Karpas-422 (cell line): Measurements from ENCODE around the gene ECE1. TPM values are rescaled to one million over a fixed set of nuclear protein-coding genes. Genes with fewer than 3 reads are reported as not detected.

Source experiments
- DNase-seq: peaks from one replicate; pipeline ENCODE4 v3.0.0-alpha.2; 2015
- H2AFZ ChIP-seq: fragments of 200-600 bp; sonication (generic); 2 replicates; pipeline ENCODE4 v1.6.1; 2014; ENCODE audit warnings: antibody characterized with exemption, low read length, mixed read lengths
- H3K27ac ChIP-seq: fragments of 200-600 bp; sonication (generic); 2 replicates; pipeline ENCODE4 v1.5.1; 2014; ENCODE audit warnings: mild to moderate bottlenecking, low read length, moderate library complexity
- H3K27me3 ChIP-seq: fragments of 200-600 bp; sonication (generic); 2 replicates; pipeline ENCODE4 v1.6.1; 2014; ENCODE audit warnings: low read length, mixed read lengths
- H3K36me3 ChIP-seq: fragments of 200-600 bp; sonication (generic); 2 replicates; pipeline ENCODE4 v1.6.1; 2014; ENCODE audit warnings: low read length, mixed read lengths; ENCODE audit not compliant: insufficient read depth
- H3K4me1 ChIP-seq: fragments of 200-600 bp; sonication (generic); 2 replicates; pipeline ENCODE4 v1.6.1; 2014; ENCODE audit warnings: mild to moderate bottlenecking, low read length, mixed read lengths
- H3K4me2 ChIP-seq: fragments of 200-600 bp; sonication (generic); 2 replicates; pipeline ENCODE4 v1.6.1; 2014; ENCODE audit warnings: low read length, low read depth, mild to moderate bottlenecking; ENCODE audit not compliant: poor library complexity, severe bottlenecking
- H3K4me3 ChIP-seq: fragments of 200-600 bp; sonication (generic); 2 replicates; pipeline ENCODE4 v1.5.1; 2014; ENCODE audit warnings: mild to moderate bottlenecking, antibody characterized with exemption, low read length, mixed read lengths
- H3K79me2 ChIP-seq: fragments of 200-600 bp; sonication (generic); 2 replicates; pipeline ENCODE4 v1.6.1; 2014; ENCODE audit warnings: mild to moderate bottlenecking, low read length, mixed read lengths
- H3K9ac ChIP-seq: fragments of 200-600 bp; sonication (generic); 2 replicates; pipeline ENCODE4 v1.6.0; 2014; ENCODE audit warnings: low read length
- H3K9me2 ChIP-seq: fragments of 200-600 bp; sonication (generic), shearing (Covaris generic); replicated peaks from 2 replicates; pipeline ENCODE4 v1.6.0; 2014; ENCODE audit warnings: mild to moderate bottlenecking, low read length, moderate library complexity; ENCODE audit not compliant: insufficient read depth
- H3K9me3 ChIP-seq: fragments of 300-700, 200-600 bp; sonication (generic); 2 replicates; pipeline ENCODE4 v1.6.1; 2014; ENCODE audit warnings: low read length, mixed read lengths
- H4K20me1 ChIP-seq: fragments of 200-600 bp; sonication (generic); 2 replicates; pipeline ENCODE4 v1.6.1; 2014; ENCODE audit warnings: mild to moderate bottlenecking, antibody characterized with exemption, low read length, low read depth; ENCODE audit not compliant: insufficient read depth
- total RNA-seq: library from RNA; depleted of rRNA; stranded (reverse); fragments of >200 nt; shearing (Covaris generic); gene quantifications from 2 replicates; pipeline ENCODE4 v1.2.3, GENCODE V29; 2014; ENCODE audit warnings: low replicate concordance

Gene ECE1
- total RNA-seq, 1 experiment from 2014 or later, result 59.9 TPM

GRCh38 chr1:21335088-21335691 lies 44.9 kb upstream of the ECE1 start:
- Histone ChIP-seq H3K9me2 (no peaks in the 10 kb centered on the region), H4K20me1 (peaks cover 27% of the 10 kb centered on the region), H3K4me2 (peak overlapping the region; percentile 73), H3K4me1 (peaks cover 93% of the 10 kb centered on the region), H3K27me3 (no peaks in the 10 kb centered on the region), H3K4me3 (peak overlapping the region; percentile 61), H3K9ac (peak overlapping the region; percentile 82), H3K27ac (peak overlapping the region; percentile 96), H3K9me3 (no peaks in the 10 kb centered on the region), H3K36me3 (peaks cover 3% of the 10 kb centered on the region; the same call in 1 of the 2 replicates), H2AFZ (no peak overlapping the region), H3K79me2 (peaks cover 92% of the 10 kb centered on the region)
- no peak for DNase-seq

- H3K9ac ChIP-seq, result peak overlapping the region; percentile 82
- peaks cover 20% of the 10 kb centered on the region for H4K20me1 ChIP-seq
- peaks cover 90% of the 10 kb centered on the region for H3K79me2 ChIP-seq
- peak; percentile 84 for DNase-seq
- H3K9me2 ChIP-seq, result no peaks in the 10 kb centered on the region
- H3K9me3 ChIP-seq, result no peaks in the 10 kb centered on the region
- peak overlapping the region; percentile 73 for H3K4me2 ChIP-seq
- H3K36me3 ChIP-seq, result peaks cover 3% of the 10 kb centered on the region; the same call in 1 of the 2 replicates
- H3K4me3 ChIP-seq, result peak overlapping the region; percentile 61
- H3K27ac ChIP-seq, result peak overlapping the region; percentile 96
- H3K4me1 ChIP-seq, result peaks cover 91% of the 10 kb centered on the region
- no peak overlapping the region for H2AFZ ChIP-seq
- no peaks in the 10 kb centered on the region for H3K27me3 ChIP-seq
These were observed 44.2 kb upstream of the ECE1 start for GRCh38 chr1:21334214-21335087.

GRCh38 chr1:21333824-21334213 lies 43.6 kb upstream of the ECE1 start:
- Histone ChIP-seq H3K4me1 (peaks cover 89% of the 10 kb centered on the region), H3K36me3 (peaks cover 3% of the 10 kb centered on the region; the same call in 1 of the 2 replicates), H3K27me3 (no peaks in the 10 kb centered on the region), H3K9me2 (no peaks in the 10 kb centered on the region), H3K79me2 (peaks cover 90% of the 10 kb centered on the region), H3K9ac (peak overlapping the region; percentile 82; the same call in 1 of the 2 replicates), H3K9me3 (no peaks in the 10 kb centered on the region), H3K4me3 (no peak overlapping the region), H4K20me1 (peaks cover 14% of the 10 kb centered on the region), H3K4me2 (peak overlapping the region; percentile 73), H2AFZ (no peak overlapping the region), H3K27ac (peak overlapping the region; percentile 96)
- DNase-seq, result no peak

DNA sequence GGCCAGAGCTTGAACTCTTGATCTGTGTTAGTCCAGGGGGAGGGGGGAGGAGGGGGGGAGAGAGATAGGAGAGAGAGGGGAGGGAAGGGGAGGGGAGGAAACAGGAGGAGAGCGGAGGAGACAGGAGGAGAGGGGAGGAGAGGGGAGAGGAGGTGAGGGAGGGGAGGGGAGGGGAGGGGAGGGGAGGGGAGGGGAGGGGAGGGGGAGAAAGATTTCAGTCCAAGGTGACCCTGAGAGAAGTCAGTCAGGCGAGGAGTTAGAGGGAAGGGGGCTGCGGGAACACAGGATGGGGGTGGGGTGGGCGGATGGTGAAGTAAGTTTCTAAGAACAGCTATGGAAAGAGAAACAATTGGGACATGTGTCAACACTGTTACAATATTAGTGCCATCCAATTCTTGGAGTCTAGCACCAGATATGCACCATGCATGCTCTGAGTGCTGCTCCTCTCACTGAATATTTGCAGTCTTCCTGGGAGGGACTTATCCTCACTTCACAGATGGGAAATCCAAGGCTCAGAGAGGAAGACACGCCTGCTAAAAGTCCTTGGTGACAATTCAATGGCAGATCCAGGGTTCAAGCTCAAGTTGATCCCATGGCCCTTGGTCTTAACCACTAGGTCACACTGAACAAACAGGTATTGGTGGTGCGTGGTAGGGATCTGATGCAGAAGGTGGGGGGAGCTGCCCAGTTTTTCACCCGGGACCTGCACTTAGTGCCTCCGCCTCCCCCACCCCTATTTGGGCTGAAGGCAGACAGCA lies 42.5 kb upstream of the ECE1 start:
- H3K36me3 ChIP-seq, result peaks cover 3% of the 10 kb centered on the region
- DNase-seq, result no peak
- no peaks in the 10 kb centered on the region for H3K9me2 ChIP-seq
- H3K27ac ChIP-seq, result peak overlapping the region; percentile 53
- H4K20me1 ChIP-seq, result peaks cover 4% of the 10 kb centered on the region; the same call in 1 of the 2 replicates
- H3K27me3 ChIP-seq, result no peaks in the 10 kb centered on the region
- no peak overlapping the region for H3K4me2 ChIP-seq
- no peaks in the 10 kb centered on the region for H3K9me3 ChIP-seq
- no peak overlapping the region for H3K4me3 ChIP-seq
- H3K9ac ChIP-seq, result 0 out of 2 replicates have a peak overlapping the region, but pooled peaks have one; percentile 20
- H2AFZ ChIP-seq, result no peak overlapping the region
- peaks cover 84% of the 10 kb centered on the region for H3K4me1 ChIP-seq
- H3K79me2 ChIP-seq, result peaks cover 90% of the 10 kb centered on the region

GRCh38 chr1:21331752-21332478 lies 41.7 kb upstream of the ECE1 start:
- H2AFZ ChIP-seq, result no peak overlapping the region
- H4K20me1 ChIP-seq, result peaks cover 4% of the 10 kb centered on the region; the same call in 1 of the 2 replicates
- H3K9me2 ChIP-seq, result no peaks in the 10 kb centered on the region
- H3K27ac ChIP-seq, result peak overlapping the region; percentile 53
- H3K4me1 ChIP-seq, result peaks cover 84% of the 10 kb centered on the region
- peak overlapping the region; percentile 20; the same call in 1 of the 2 replicates for H3K9ac ChIP-seq
- no peak for DNase-seq
- H3K9me3 ChIP-seq, result no peaks in the 10 kb centered on the region
- H3K79me2 ChIP-seq, result peaks cover 90% of the 10 kb centered on the region
- peaks cover 3% of the 10 kb centered on the region for H3K36me3 ChIP-seq
- H3K4me2 ChIP-seq, result no peak overlapping the region
- H3K27me3 ChIP-seq, result no peaks in the 10 kb centered on the region
- H3K4me3 ChIP-seq, result no peak overlapping the region

DNA sequence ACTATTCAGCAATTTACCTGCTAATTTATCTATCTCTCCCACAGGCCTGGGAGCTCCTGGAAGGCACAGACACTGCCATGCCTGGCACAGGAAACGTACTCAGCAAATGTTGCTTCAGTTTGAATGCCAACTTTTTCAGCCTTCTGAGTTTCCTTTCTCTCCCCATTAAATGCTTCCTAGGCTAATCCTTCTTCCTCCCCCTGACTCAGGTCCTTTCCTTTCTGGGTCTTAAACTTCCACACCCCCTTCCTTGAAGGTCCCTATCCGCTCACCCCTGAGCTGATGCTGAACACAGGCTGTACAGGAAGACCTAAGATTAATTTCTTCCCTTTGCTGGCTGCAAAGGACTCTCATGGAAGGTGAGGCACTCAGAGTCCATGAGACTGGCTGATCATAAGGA lies 40.3 kb upstream of the ECE1 start:
- H3K9ac ChIP-seq, result no peak overlapping the region
- peaks cover 3% of the 10 kb centered on the region for H3K36me3 ChIP-seq
- H3K4me3 ChIP-seq, result no peak overlapping the region
- peaks cover 84% of the 10 kb centered on the region for H3K4me1 ChIP-seq
- no peaks in the 10 kb centered on the region for H3K9me3 ChIP-seq
- no peak overlapping the region for H3K4me2 ChIP-seq
- peak overlapping the region; percentile 53; the same call in 1 of the 2 replicates for H3K27ac ChIP-seq
- H3K79me2 ChIP-seq, result peaks cover 95% of the 10 kb centered on the region
- no peaks in the 10 kb centered on the region for H3K9me2 ChIP-seq
- H2AFZ ChIP-seq, result no peak overlapping the region
- H3K27me3 ChIP-seq, result no peaks in the 10 kb centered on the region
- H4K20me1 ChIP-seq, result peaks cover 4% of the 10 kb centered on the region; the same call in 1 of the 2 replicates
- no peak for DNase-seq

- Histone ChIP-seq H4K20me1 (peaks cover 4% of the 10 kb centered on the region; the same call in 1 of the 2 replicates), H3K9me2 (no peaks in the 10 kb centered on the region), H3K79me2 (peaks cover 95% of the 10 kb centered on the region), H3K27ac (peak overlapping the region; percentile 53), H3K4me1 (peaks cover 84% of the 10 kb centered on the region), H2AFZ (no peak overlapping the region), H3K9me3 (no peaks in the 10 kb centered on the region), H3K4me3 (no peak overlapping the region), H3K36me3 (peaks cover 3% of the 10 kb centered on the region), H3K27me3 (no peaks in the 10 kb centered on the region), H3K4me2 (no peak overlapping the region), H3K9ac (peak overlapping the region; percentile 15)
- DNase-seq, result no peak
These were observed 39.1 kb upstream of the ECE1 start for GRCh38 chr1:21329209-21329844.
